ENCODE data around the gene PRTFDC1.
A peak's percentile ranks its signal among the peaks of the same experiment; 100 is the strongest.
"Not testable (repeated sequence)": the region's sequence is repeated elsewhere in the genome, so short reads cannot be mapped to it uniquely, and the experiment has no call there.

PRTFDC1 gene

GRCh38 chr10:24920907-24921881, 31.2 kb downstream of the PRTFDC1 start:
- Histone ChIP-seq H3K4me2 (ENCODE audit: low read length) (no peak overlapping the region), H3K79me2 (no peaks in the 10 kb centered on the region), H3K4me3 (ENCODE audit: low read depth, low read length) (no peak overlapping the region), H3K9me3 (ENCODE audit: control insufficient read depth, low read length) (no peaks in the 10 kb centered on the region), H3K27me3 (ENCODE audit: control insufficient read depth, insufficient read depth, low read length) (no peaks in the 10 kb centered on the region), H3K36me3 (ENCODE audit: control insufficient read depth, insufficient read depth, low read length) (no peaks in the 10 kb centered on the region), H2AFZ (peak overlapping the region; percentile 75), H3K27ac (peak overlapping the region; percentile 43), H3K4me1 (peaks cover 9% of the 10 kb centered on the region), H3K9ac (no peak overlapping the region)
- no peak for TF ChIP-seq CTCF (IDR thresholded peaks at IDR 0.05)

- not testable (repeated sequence) for H3K79me2 ChIP-seq; H3K9me3 ChIP-seq (ENCODE audit: control insufficient read depth, low read length); H3K36me3 ChIP-seq (ENCODE audit: control insufficient read depth, insufficient read depth, low read length); H3K4me3 ChIP-seq (ENCODE audit: low read depth, low read length); H3K4me2 ChIP-seq (ENCODE audit: low read length); H2AFZ ChIP-seq; H3K27ac ChIP-seq; H3K9ac ChIP-seq; H3K27me3 ChIP-seq (ENCODE audit: control insufficient read depth, insufficient read depth, low read length)
- peaks cover 12% of the 10 kb centered on the region for H3K4me1 ChIP-seq
Observed at GRCh38 chr10:24920192-24920591, 32.2 kb downstream of the PRTFDC1 start.

GRCh38 chr10:24919629-24920028, 32.8 kb downstream of the PRTFDC1 start:
- H3K4me2 ChIP-seq (ENCODE audit: low read length) = not testable (repeated sequence)
- H3K4me1 ChIP-seq = peaks cover 16% of the 10 kb centered on the region

GRCh38 chr10:24917979-24918378, 34.4 kb downstream of the PRTFDC1 start:
- Histone ChIP-seq H3K27me3 (ENCODE audit: control insufficient read depth, insufficient read depth, low read length) (no peaks in the 10 kb centered on the region), H3K4me1 (peaks cover 20% of the 10 kb centered on the region), H3K9ac (no peak overlapping the region), H2AFZ (no peak overlapping the region), H3K9me3 (ENCODE audit: control insufficient read depth, low read length) (no peaks in the 10 kb centered on the region), H3K79me2 (no peaks in the 10 kb centered on the region), H3K4me3 (ENCODE audit: low read depth, low read length) (no peak overlapping the region), H3K36me3 (ENCODE audit: control insufficient read depth, insufficient read depth, low read length) (no peaks in the 10 kb centered on the region), H3K27ac (no peak overlapping the region), H3K4me2 (ENCODE audit: low read length) (no peak overlapping the region)
- no peak for TF ChIP-seq CTCF (IDR thresholded peaks at IDR 0.05)

More at GRCh38 chr10:24919629-24920028, 32.8 kb downstream of the PRTFDC1 start:
- not testable (repeated sequence) for H3K27ac ChIP-seq; H3K4me3 ChIP-seq (ENCODE audit: low read depth, low read length); H3K9me3 ChIP-seq (ENCODE audit: control insufficient read depth, low read length); H3K79me2 ChIP-seq; H3K36me3 ChIP-seq (ENCODE audit: control insufficient read depth, insufficient read depth, low read length); H2AFZ ChIP-seq; H3K9ac ChIP-seq; H3K27me3 ChIP-seq (ENCODE audit: control insufficient read depth, insufficient read depth, low read length)

GRCh38 chr10:24917493-24917892, 34.9 kb downstream of the PRTFDC1 start:
- Histone ChIP-seq H3K4me3 (ENCODE audit: low read depth, low read length) (no peak overlapping the region), H3K9me3 (ENCODE audit: control insufficient read depth, low read length) (no peaks in the 10 kb centered on the region), H3K4me2 (ENCODE audit: low read length) (no peak overlapping the region), H3K9ac (no peak overlapping the region), H3K79me2 (no peaks in the 10 kb centered on the region), H3K27me3 (ENCODE audit: control insufficient read depth, insufficient read depth, low read length) (no peaks in the 10 kb centered on the region), H3K27ac (no peak overlapping the region), H3K4me1 (peaks cover 20% of the 10 kb centered on the region), H2AFZ (no peak overlapping the region), H3K36me3 (ENCODE audit: control insufficient read depth, insufficient read depth, low read length) (no peaks in the 10 kb centered on the region)
- no peak for TF ChIP-seq CTCF (IDR thresholded peaks at IDR 0.05)
